ENCODE measurements around the gene TRABD2B. TPM values are rescaled to one million over a fixed set of nuclear protein-coding genes. Genes with fewer than 3 reads are reported as not detected.

The TRABD2B gene
- total RNA-seq, 1 experiment from 2014 or later: 10.3 TPM

- no peaks in the 10 kb centered on the region for H3K36me3 Mint-ChIP-seq
- H3K4me1 Mint-ChIP-seq: no peaks in the 10 kb centered on the region
- no peaks in the 10 kb centered on the region; the same call in 1 of the 2 replicates for H3K27me3 Mint-ChIP-seq (ENCODE audit: low read depth)
- no peak overlapping the region for H3K27ac Mint-ChIP-seq
- CTCF ChIA-PET: interaction anchor here (1.0 kb wide), 1 partner anchor 28 kb away, joined by 5 read pairs; no protein-coding TSS in a partner anchor
- ATAC-seq (no peak), DNase-seq (ENCODE audit: low spot score) (no peak)
- no peak for TF ChIP-seq ATF1 (CRISPR knock-in tag; IDR thresholded peaks at IDR 0.05)
- TF ChIP-seq ESRRA (CRISPR knock-in tag; IDR thresholded peaks at IDR 0.05; ENCODE audit: borderline replicate concordance): no peak
- 0 out of 2 replicates have a peak, but pooled peaks have one; percentile 16 for TF ChIP-seq GABPB1 (CRISPR knock-in tag; IDR thresholded peaks at IDR 0.05)
- TF ChIP-seq OVOL2 (CRISPR knock-in tag; IDR thresholded peaks at IDR 0.05; ENCODE audit: borderline replicate concordance): no peak
- no peaks in the 10 kb centered on the region for H3K9me3 Mint-ChIP-seq
- POLR2A ChIA-PET: no interaction called here
- H3K4me3 Mint-ChIP-seq: no peak overlapping the region
Observed at GRCh38 chr1:47783638-47784496, 213.3 kb downstream of the TRABD2B start.

- H3K9me3 Mint-ChIP-seq: no peaks in the 10 kb centered on the region
- no peak overlapping the region for H3K4me3 Mint-ChIP-seq
- CTCF ChIA-PET: no interaction called here
- TF ChIP-seq ZNF671 (CRISPR knock-in tag; IDR thresholded peaks at IDR 0.05) (no peak), ZSCAN18 (CRISPR knock-in tag; IDR thresholded peaks at IDR 0.05) (no peak), ZNF423 (CRISPR knock-in tag; IDR thresholded peaks at IDR 0.05) (no peak), ZNF219 (CRISPR knock-in tag; IDR thresholded peaks at IDR 0.05; ENCODE audit: borderline replicate concordance) (no peak), MLX (CRISPR knock-in tag; IDR thresholded peaks at IDR 0.05) (no peak), ZNF281 (CRISPR knock-in tag; IDR thresholded peaks at IDR 0.05) (no peak), ZBTB21 (CRISPR knock-in tag; IDR thresholded peaks at IDR 0.05; ENCODE audit: borderline replicate concordance) (no peak), TP53 (CRISPR knock-in tag; IDR thresholded peaks at IDR 0.05) (no peak), MXD4 (CRISPR knock-in tag; IDR thresholded peaks at IDR 0.05; ENCODE audit: borderline replicate concordance) (no peak), FOXJ3 (CRISPR knock-in tag; IDR thresholded peaks at IDR 0.05; ENCODE audit: borderline replicate concordance) (no peak), FOXK1 (CRISPR knock-in tag; IDR thresholded peaks at IDR 0.05) (no peak), ATF3 (CRISPR knock-in tag; conservative IDR thresholded peaks at IDR 0.05) (no peak), ATF6 (CRISPR knock-in tag; IDR thresholded peaks at IDR 0.05) (no peak), FOXP4 (CRISPR knock-in tag; IDR thresholded peaks at IDR 0.05) (no peak)
- H3K27me3 Mint-ChIP-seq (ENCODE audit: low read depth): no peaks in the 10 kb centered on the region; the same call in 1 of the 2 replicates
- H3K27ac Mint-ChIP-seq: no peak overlapping the region
- H3K36me3 Mint-ChIP-seq: no peaks in the 10 kb centered on the region
- POLR2A ChIA-PET: no interaction called here
- no peak for DNase-seq (ENCODE audit: low spot score)
- H3K4me1 Mint-ChIP-seq: no peaks in the 10 kb centered on the region
- ATAC-seq: no peak
Observed at GRCh38 chr1:47782414-47783166, 214.6 kb downstream of the TRABD2B start.

Measured in WTC11 (cell line).